Lung (tissue), 12 donors: ENCODE data around the gene ZNF77. TPM values are rescaled to one million over a fixed set of nuclear protein-coding genes. Genes with fewer than 3 reads are reported as not detected.

Experiments used
- ATAC-seq: fragments of 200-7000 bp; cut with Tn5 transposase; one replicate; pipeline ENCODE4 v1.9.1; 2020; ENCODE audit warnings: moderate number of reproducible peaks; ENCODE audit not compliant: insufficient read depth, low FRiP score
- DNase-seq, 3 donors: peaks; one replicate each; pipeline ENCODE4 v3.0.0-alpha.2; 2013 to 2017
- H3K27ac ChIP-seq, 2 donors: one replicate each; pipeline ENCODE4 v1.5.1; 2013; ENCODE audit warnings: mild to moderate bottlenecking in 2 of 2, moderate library complexity in 2 of 2, control low read depth in 1 of 2, inconsistent platforms in 1 of 2, low read depth in 1 of 2, low read length in 1 of 2
- H3K27me3 ChIP-seq, 3 donors: one replicate each; pipeline ENCODE4 v1.5.1; 2013; ENCODE audit warnings: low read length in 2 of 3; ENCODE audit not compliant: control insufficient read depth in 3 of 3, insufficient read depth in 3 of 3
- H3K36me3 ChIP-seq, 4 donors: one replicate each; pipeline ENCODE4 v1.5.1; 2013; ENCODE audit warnings: low read length in 4 of 4, mild to moderate bottlenecking in 1 of 4, moderate library complexity in 1 of 4; ENCODE audit not compliant: control insufficient read depth in 4 of 4, insufficient read depth in 4 of 4
- H3K4me1 ChIP-seq, 5 donors: one replicate each; pipeline ENCODE4 v1.5.1; 2013; ENCODE audit warnings: low read length in 5 of 5, mild to moderate bottlenecking in 2 of 5, moderate library complexity in 1 of 5; ENCODE audit not compliant: control insufficient read depth in 5 of 5, insufficient read depth in 5 of 5
- H3K4me3 ChIP-seq: one replicate; pipeline ENCODE4 v1.5.1; 2013; ENCODE audit warnings: mild to moderate bottlenecking, control low read depth, moderate library complexity
- H3K9ac ChIP-seq, 2 donors: one replicate each; pipeline ENCODE4 v1.5.1; 2013; ENCODE audit warnings: low read length in 2 of 2, control low read depth in 1 of 2; ENCODE audit not compliant: insufficient read depth in 1 of 2
- H3K9me3 ChIP-seq, 4 donors: one replicate each; pipeline ENCODE4 v1.5.1; 2013; ENCODE audit warnings: low read length in 3 of 4, mild to moderate bottlenecking in 1 of 4, moderate library complexity in 1 of 4; ENCODE audit not compliant: control insufficient read depth in 4 of 4, insufficient read depth in 3 of 4
- CTCF ChIP-seq: IDR thresholded peaks from 2 replicates; pipeline ENCODE4 v1.5.1; 2012; ENCODE audit warnings: mild to moderate bottlenecking; ENCODE audit errors: control extremely low read depth, extremely low read depth
- WGBS, 2 donors: extraction: QIAGEN DNeasy Blood & Tissue Kit; methylation state at CpG; one replicate each; pipeline ENCODE4 v1.1.7; 2013; 5-methylcytosine and 5-hydroxymethylcytosine counted together
- polyA plus RNA-seq, 2 donors: library from polyadenylated mRNA; stranded (reverse); fragments of 200-250 nt; gene quantifications; one replicate each; pipeline ENCODE4 v1.2.1, GENCODE V29; 2013
- total RNA-seq, 2 donors: library from RNA; depleted of rRNA in 1 of 2; stranded (reverse); fragments of >200 nt in 1 of 2; gene quantifications; one replicate each; pipeline ENCODE4 v1.2.1, GENCODE V29; 2014 to 2021
- donor health status: control.
- donor health status: control.
- donor health status: Bipolar disorder and iron deficiency.
- donor health status: healthy.
- donor health status: DM: yes; HTN: yes; CAD: no.

The ZNF77 gene
- total and polyA plus RNA-seq, 4 donors: 3.0 to 6.7 (median 3.2) TPM

- DNase-seq: peak in 1 of 3 donors; percentile 45
- H3K9ac ChIP-seq: peak overlapping the region in 1 of 2 donors; percentile 61
- peak overlapping the region in 1 of 2 donors; percentile 44 for H3K27ac ChIP-seq
- ATAC-seq: no peak
- H3K4me3 ChIP-seq: no peak overlapping the region
- H3K27me3 ChIP-seq: no peaks in the 10 kb centered on the region
- no peaks in the 10 kb centered on the region for H3K9me3 ChIP-seq
- no peak for TF ChIP-seq CTCF
- no peaks in the 10 kb centered on the region for H3K36me3 ChIP-seq
- H3K4me1 ChIP-seq: peaks cover 0 to 36% (median 7%) of the 10 kb centered on the region in 5 donors
- WGBS, 2 donors: 11 to 12% methylated on average over 15 of the region's 15 CpGs
Measured at GRCh38 chr19:2976609-2977000, 31.8 kb upstream of the ZNF77 start.

- TF ChIP-seq CTCF: no peak
- DNase-seq (peak in 2 of 3 donors; percentile 35 to 54), ATAC-seq (no peak)
- no peaks in the 10 kb centered on the region for H3K9me3 ChIP-seq
- no peaks in the 10 kb centered on the region for H3K36me3 ChIP-seq
- H3K27ac ChIP-seq: peak overlapping the region; percentile 17 to 65
- H3K4me3 ChIP-seq: no peak overlapping the region
- WGBS, 2 donors: 15 to 33% methylated on average over 14 of the region's 14 CpGs
- H3K27me3 ChIP-seq: no peaks in the 10 kb centered on the region
- H3K4me1 ChIP-seq: peaks cover 0 to 52% (median 10%) of the 10 kb centered on the region in 5 donors
- no peak overlapping the region for H3K9ac ChIP-seq
Measured at GRCh38 chr19:2974342-2975041, 29.7 kb upstream of the ZNF77 start.

- Histone ChIP-seq H3K27ac (peak overlapping the region in 1 of 2 donors; percentile 82), H3K4me3 (no peak overlapping the region), H3K27me3 (no peaks in the 10 kb centered on the region), H3K4me1 (peaks cover 2 to 58% (median 14%) of the 10 kb centered on the region in 5 donors), H3K9me3 (no peaks in the 10 kb centered on the region), H3K9ac (no peak overlapping the region), H3K36me3 (no peaks in the 10 kb centered on the region)
- ATAC-seq (no peak), DNase-seq (peak; percentile 48 to 56 (median 49))
- WGBS, 2 donors: 66 to 83% methylated on average over 8 of the region's 8 CpGs
- TF ChIP-seq CTCF: no peak
Measured at GRCh38 chr19:2973229-2973628, 28.5 kb upstream of the ZNF77 start.
